ENCODE data around the gene TSBP1. TPM values are rescaled to one million over a fixed set of nuclear protein-coding genes. Genes with fewer than 3 reads are reported as not detected.

TSBP1 gene
- total and polyA plus RNA-seq, 2 of the 8 experiments (the other 6 are each of a cell fraction or from before 2014, with no cell fraction given) = not detected

GRCh38 chr6:32244946-32245398 lies 126.7 kb downstream of the TSBP1 start:
- no peak overlapping the region for H3K9ac ChIP-seq (replicated peaks in 1 of 4; ENCODE audit: extremely low read depth in 1 of 4, low read depth in 3 of 4, low read length in 3 of 4)
- FAIRE-seq (no peak), DNase-seq (ENCODE audit: low read depth in 1 of 2, low spot score in 2 of 2) (peak; percentile 17 to 93)
- H3K27me3 ChIP-seq (replicated peaks in 1 of 4; ENCODE audit: control insufficient read depth in 3 of 4, extremely low read depth in 1 of 4, insufficient read depth in 3 of 4, low read length in 3 of 4) = no peaks in the 10 kb centered on the region
- H3K4me2 ChIP-seq (ENCODE audit: insufficient read depth in 1 of 2, low read depth in 2 of 2, low read length in 2 of 2) = peak overlapping the region in 1 of 2 experiments; percentile 59; a peak in 2 of 4 replicates
- no peaks in the 10 kb centered on the region for H3K4me1 ChIP-seq (replicated peaks in 1 of 4; ENCODE audit: control insufficient read depth in 3 of 4, insufficient read depth in 4 of 4, low read length in 3 of 4)
- H2BK15ac ChIP-seq (ENCODE audit: low read length) = no peak overlapping the region
- peak overlapping the region in 1 of 4 experiments; percentile 37; a peak in 2 of 8 replicates for H3K4me3 ChIP-seq (ENCODE audit: extremely low read depth in 1 of 4, insufficient read depth in 2 of 4, low read depth in 3 of 4, low read length in 4 of 4)
- no peak overlapping the region for H2AK5ac ChIP-seq (ENCODE audit: low read depth, low read length)
- no peak overlapping the region for H3K56ac ChIP-seq (replicated peaks; ENCODE audit: insufficient read length, low read depth, low read length)
- peaks cover 11 to 15% of the 10 kb centered on the region in 2 experiments for H3K9me3 ChIP-seq (ENCODE audit: insufficient read depth in 2 of 2, low read depth in 1 of 2, low read length in 1 of 2)
- no peaks in the 10 kb centered on the region for H3K79me1 ChIP-seq (ENCODE audit: low read depth, low read length)
- H2BK12ac ChIP-seq (ENCODE audit: low read depth, low read length) = no peak overlapping the region
- no peak overlapping the region for H3K23ac ChIP-seq (ENCODE audit: insufficient read length)
- H4K5ac ChIP-seq (ENCODE audit: insufficient read length, low read depth, low read length) = no peak overlapping the region
- ChIA-PET CTCF (ENCODE audit: partially characterized antibody) (interaction anchor here (0.8 to 8.5 kb wide), 26 partner anchors 10 to 612 kb away, joined by 3 to 51 read pairs (median 4); no protein-coding TSS in a partner anchor), POLR2A (ENCODE audit: partially characterized antibody) (interaction anchor here (0.6 kb wide), 1 partner anchor 10 kb away, joined by 4 read pairs; no protein-coding TSS in a partner anchor)
- no peak overlapping the region for H2BK5ac ChIP-seq (ENCODE audit: low read depth, low read length)
- H2BK20ac ChIP-seq (ENCODE audit: low read length) = no peak overlapping the region
- WGBS, 2 experiments (ENCODE audit: extremely low coverage in 1 of 2, insufficient coverage in 1 of 2, insufficient read length in 1 of 2, insufficient replicate concordance in 2 of 2, low coverage in 1 of 2, low lambda C conversion rate in 2 of 2, missing lambda C conversion rate in 1 of 2) = 12% methylated on average over 14 of the region's 14 CpGs; no CpG with 5 or more reads in 1 of the 2 experiments
- H4K8ac ChIP-seq (ENCODE audit: extremely low read depth, insufficient read depth, low read length) = no peak overlapping the region
- H3K4ac ChIP-seq (replicated peaks; ENCODE audit: insufficient read length, low read depth, low read length) = no peak overlapping the region
- no peak overlapping the region for H2BK120ac ChIP-seq (replicated peaks; ENCODE audit: low read depth, low read length)
- no peak overlapping the region for H4K91ac ChIP-seq (replicated peaks; ENCODE audit: insufficient read length, low read length)
- H3K18ac ChIP-seq (ENCODE audit: extremely low read depth, low read length) = no peak overlapping the region
- H3K27ac ChIP-seq (ENCODE audit: low read depth, low read length) = no peak overlapping the region
- no peak overlapping the region for H3K14ac ChIP-seq (ENCODE audit: insufficient read length)
- no peaks in the 10 kb centered on the region for H3K23me2 ChIP-seq (ENCODE audit: low read depth, low read length)
- no peaks in the 10 kb centered on the region for H3K36me3 ChIP-seq (ENCODE audit: control insufficient read depth in 2 of 4, insufficient read depth in 4 of 4, low read length in 3 of 4)
- peak overlapping the region; percentile 43; the same call in 1 of the 2 replicates for H2AFZ ChIP-seq (ENCODE audit: low read length)
- H3K79me2 ChIP-seq (ENCODE audit: control insufficient read depth in 1 of 2, insufficient read depth in 2 of 2, low read length in 2 of 2) = no peaks in the 10 kb centered on the region
- no peaks in the 10 kb centered on the region for H4K20me1 ChIP-seq (replicated peaks in 1 of 2; ENCODE audit: control insufficient read depth in 1 of 2, insufficient read depth in 2 of 2, low read length in 2 of 2)
- TF ChIP-seq RNF2 (IDR thresholded peaks at IDR 0.05; ENCODE audit: borderline replicate concordance, low read depth, low read length, missing control alignments, poor library complexity, severe bottlenecking) (no peak), TAF7 (optimal IDR thresholded peaks at IDR 0.05; ENCODE audit: borderline replicate concordance, low read depth, low read length) (no peak), FOSL1 (IDR thresholded peaks at IDR 0.05; ENCODE audit: insufficient read depth, low read depth, low read length) (no peak), RAD21 (IDR thresholded peaks at IDR 0.05 in 1 of 2, conservative IDR thresholded peaks at IDR 0.05 in 1 of 2; ENCODE audit: low read depth in 2 of 2, low read length in 2 of 2) (peak; percentile 87 to 90), ZNF274 (IDR thresholded peaks at IDR 0.05; ENCODE audit: borderline replicate concordance, extremely low read depth, low read length) (no peak), CTCF (IDR thresholded peaks at IDR 0.05; ENCODE audit: control extremely low read depth in 1 of 3, insufficient read depth in 1 of 3, low read depth in 1 of 3, low read length in 3 of 3) (peak; percentile 85 to 91 (median 90)), POLR2AphosphoS5 (IDR thresholded peaks at IDR 0.05; ENCODE audit: low read depth, low read length) (no peak), HDAC2 (IDR thresholded peaks at IDR 0.05; ENCODE audit: borderline replicate concordance in 1 of 2, low read depth in 2 of 2, low read length in 2 of 2) (no peak), KDM4A (IDR thresholded peaks at IDR 0.05; ENCODE audit: low read depth, low read length, severe bottlenecking) (no peak)
